GM12878 (cell line): ENCODE measurements around the gene POGLUT3. TPM values are rescaled to one million over a fixed set of nuclear protein-coding genes. Genes with fewer than 3 reads are reported as not detected.

Experiments used
- ATAC-seq: fragments of 200-7000 bp; cut with Tn5 transposase; 3 replicates; pipeline ENCODE4 v1.9.1; 2020; ENCODE audit warnings: mild to moderate bottlenecking, moderate library complexity
- BruUV-seq: library from RNA; stranded (reverse); fragments of 400-500 nt; replicated peaks from 2 replicates; lab custom pipeline; 2021; lab: Mats Ljungman, UMichigan
- CTCF ChIA-PET: fragments of 300-600 bp; sonication (Branson Sonifier 250); formaldehyde crosslinking; extraction: SDS; loops from one replicate; lab custom pipeline; 2021; ENCODE audit warnings: inconsistent platforms; lab: Yijun Ruan, JAX
- POLR2A ChIA-PET: fragments of 350-600 bp; formaldehyde crosslinking; extraction: SDS; loops from one replicate; lab custom pipeline; 2021; ENCODE audit warnings: inconsistent platforms; lab: Charles Lee
- RAD21 ChIA-PET: fragments of 300-600 bp; sonication (Branson Sonifier 250); formaldehyde crosslinking; loops from one replicate; lab custom pipeline; 2023; ENCODE audit warnings: antibody characterized with exemption; ENCODE audit not compliant: unreplicated experiment; lab: Charles Lee
- SMC1A ChIA-PET: fragments of 300-600 bp; sonication (Branson Sonifier 250); formaldehyde crosslinking; loops from one replicate; lab custom pipeline; 2023; ENCODE audit not compliant: unreplicated experiment, uncharacterized antibody; lab: Charles Lee
- DNase-seq: peaks from one replicate; pipeline ENCODE4 v3.0.0-alpha.2; 2011; ENCODE audit warnings: low read depth, low spot score
- FAIRE-seq: peaks from 3 replicates; lab custom pipeline; 2011; peaks lifted over from hg19 to GRCh38; lab: Jason Lieb, UNC
- H2AFZ ChIP-seq: 2 replicates; pipeline ENCODE4 v1.6.0; 2011; ENCODE audit warnings: low read depth, low read length, control low read depth; ENCODE audit not compliant: control insufficient read depth
- H3K27ac ChIP-seq: 2 replicates; pipeline ENCODE4 v1.5.1; 2011; ENCODE audit warnings: control low read depth; ENCODE audit not compliant: control insufficient read depth, insufficient read depth
- H3K27me3 ChIP-seq, 2 experiments: replicated peaks in 1 of 2; 2 replicates each; pipeline versions ENCODE4 v1.6.0 to v1.6.1; 2011; ENCODE audit warnings: low read length in 1 of 2; ENCODE audit not compliant: control insufficient read depth in 2 of 2, insufficient read depth in 2 of 2
- H3K36me3 ChIP-seq, 2 experiments: 2 replicates each; pipeline ENCODE4 v1.5.1; 2011; ENCODE audit warnings: low read length in 1 of 2; ENCODE audit not compliant: control insufficient read depth in 2 of 2, insufficient read depth in 2 of 2
- H3K4me1 ChIP-seq: 2 replicates; pipeline ENCODE4 v1.6.1; 2011; ENCODE audit warnings: mild to moderate bottlenecking, low read length, moderate library complexity, mixed read lengths; ENCODE audit not compliant: control insufficient read depth, insufficient read depth
- H3K4me2 ChIP-seq: 2 replicates; pipeline ENCODE4 v1.6.0; 2011; ENCODE audit warnings: control low read depth; ENCODE audit not compliant: control insufficient read depth, insufficient read depth
- H3K4me3 ChIP-seq: fragments of 200-600 bp; sonication (generic); 2 replicates; pipeline ENCODE4 v1.5.1; 2016
- H3K79me2 ChIP-seq: 2 replicates; pipeline ENCODE4 v1.6.0; 2011; ENCODE audit warnings: low read length; ENCODE audit not compliant: control insufficient read depth, insufficient read depth
- H3K9ac ChIP-seq: 2 replicates; pipeline ENCODE4 v1.8.0; 2011; ENCODE audit warnings: low read length, control low read depth, mixed read lengths; ENCODE audit not compliant: control insufficient read depth, insufficient read depth
- H3K9me3 ChIP-seq: replicated peaks from 3 replicates; pipeline ENCODE4 v1.5.1; 2011; ENCODE audit warnings: mild to moderate bottlenecking, low read length; ENCODE audit not compliant: control insufficient read depth, insufficient read depth
- H4K20me1 ChIP-seq: 2 replicates; pipeline ENCODE4 v1.6.0; 2011; ENCODE audit not compliant: control insufficient read depth, insufficient read depth
- CHD2 ChIP-seq: IDR thresholded peaks from 2 replicates; pipeline ENCODE4 v1.6.1; 2011; ENCODE audit warnings: low read depth, low read length, improper control_type of control experiment, borderline replicate concordance
- FOXK2 ChIP-seq: fragments of 450-650 bp; IDR thresholded peaks from 2 replicates; pipeline ENCODE4 v1.6.1; 2017; ENCODE audit warnings: mild to moderate bottlenecking, moderate library complexity
- IRF3 ChIP-seq: fragments of 450-650 bp; IDR thresholded peaks from 2 replicates; pipeline ENCODE4 v1.6.1; 2014; ENCODE audit warnings: mild to moderate bottlenecking
- NFYA ChIP-seq: IDR thresholded peaks from 2 replicates; pipeline ENCODE4 v1.6.1; 2011; ENCODE audit warnings: low read depth, mild to moderate bottlenecking, low read length, improper control_type of control experiment, borderline replicate concordance
- PBX3 ChIP-seq: IDR thresholded peaks from 2 replicates; pipeline ENCODE4 v1.6.1; 2011; ENCODE audit warnings: mild to moderate bottlenecking, low read depth, low read length, moderate library complexity; ENCODE audit not compliant: insufficient replicate concordance
- SMAD5 ChIP-seq: IDR thresholded peaks from 2 replicates; pipeline ENCODE4 v1.6.1; 2016; ENCODE audit warnings: antibody characterized with exemption, low read depth
- TBL1XR1 ChIP-seq: IDR thresholded peaks from 2 replicates; pipeline ENCODE4 v1.6.1; 2012; ENCODE audit warnings: low read depth, low read length, improper control_type of control experiment
- ZNF622 ChIP-seq: fragments of 450-650 bp; IDR thresholded peaks from 2 replicates; pipeline ENCODE4 v1.6.1; 2017; ENCODE audit warnings: mild to moderate bottlenecking, inconsistent platforms
- WGBS: methylation state at CpG from one replicate; pipeline ENCODE4 v1.1.6; 2016; ENCODE audit warnings: low lambda C conversion rate; ENCODE audit not compliant: insufficient replicate concordance, insufficient coverage; ENCODE audit errors: missing lambda C conversion rate; 5-methylcytosine and 5-hydroxymethylcytosine counted together
- in situ Hi-C: fragments of 300-500 bp; cut with MboI; formaldehyde crosslinking; loops from 9 replicates; pipeline ENCODE4 v1.14.3; 2018; ENCODE audit warnings: mixed read lengths
- intact Hi-C: fragments of 100-400 bp; cut with micrococcal nuclease; formaldehyde crosslinking; loops from one replicate; pipeline ENCODE4 v1.14.2; 2022; ENCODE audit not compliant: unreplicated experiment
- polyA plus RNA-seq, 11 experiments: library from polyadenylated mRNA; depleted of rRNA in 4 of 11; unstranded in 6 of 11; stranded (reverse) in 5 of 11; fragments of >200 nt; fragmentation: Nextera tagmentation in 4 of 11; fragmentation: Illumina TruSeq in 1 of 11; extraction: Ambion mirVana in 4 of 11; extraction: Trizol in 1 of 11; gene quantifications; 1 replicate in 1 of 11; 2 replicates in 10 of 11; pipeline versions ENCODE4 v1.2.1 to v1.2.3, GENCODE V29; 2011 to 2016; ENCODE audit warnings: inconsistent platforms in 2 of 11, missing spikeins in 2 of 11, low read depth in 1 of 11
- total RNA-seq, 4 experiments: library from RNA; depleted of rRNA in 3 of 4; stranded (reverse); fragments of >200 nt in 3 of 4; fragmentation: Illumina TruSeq in 1 of 4; extraction: Trizol in 1 of 4; gene quantifications; 2 replicates each; pipeline versions ENCODE4 v1.2.1 to v1.2.3, GENCODE V29; 2013 to 2021
- TF ChIP-seq, protein P1 (sequence below): fragments of 450-650 bp; IDR thresholded peaks from 2 replicates; pipeline ENCODE4 v1.6.1; 2018; ENCODE audit warnings: borderline replicate concordance, mild to moderate bottlenecking; ENCODE audit not compliant: partially characterized antibody

The POGLUT3 gene
- total and polyA plus RNA-seq, 10 of the 15 experiments (the other 5 are each of a cell fraction or from before 2014, with no cell fraction given) = 3.7 to 21.5 (median 12.9) TPM

DNA sequence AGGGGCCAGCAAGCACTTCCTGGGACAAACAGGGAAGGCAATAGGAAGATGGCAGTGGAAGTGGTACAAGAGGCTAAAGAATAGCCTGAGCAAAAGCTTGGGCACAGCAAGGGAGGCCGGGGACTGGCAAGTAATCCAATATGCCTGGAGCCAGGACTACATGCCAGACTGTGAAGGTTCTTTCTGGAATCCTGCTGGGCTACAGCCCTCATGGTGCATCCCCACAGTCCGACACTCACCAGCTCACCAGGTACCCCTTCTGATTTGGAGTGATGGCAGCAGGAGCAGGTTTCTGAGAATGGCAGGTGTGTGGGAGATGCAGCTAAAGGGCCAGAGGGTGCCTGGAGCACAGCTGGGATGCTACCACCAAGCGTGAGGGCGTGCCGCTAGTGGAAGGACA lies 32.2 kb upstream of the POGLUT3 start (continued):
- TF ChIP-seq IRF3 (no peak), TBL1XR1 (no peak), SMAD5 (no peak), FOXK2 (no peak), PBX3 (no peak), CHD2 (no peak)
- TF ChIP-seq, all 136 proteins: peak for 0

DNA sequence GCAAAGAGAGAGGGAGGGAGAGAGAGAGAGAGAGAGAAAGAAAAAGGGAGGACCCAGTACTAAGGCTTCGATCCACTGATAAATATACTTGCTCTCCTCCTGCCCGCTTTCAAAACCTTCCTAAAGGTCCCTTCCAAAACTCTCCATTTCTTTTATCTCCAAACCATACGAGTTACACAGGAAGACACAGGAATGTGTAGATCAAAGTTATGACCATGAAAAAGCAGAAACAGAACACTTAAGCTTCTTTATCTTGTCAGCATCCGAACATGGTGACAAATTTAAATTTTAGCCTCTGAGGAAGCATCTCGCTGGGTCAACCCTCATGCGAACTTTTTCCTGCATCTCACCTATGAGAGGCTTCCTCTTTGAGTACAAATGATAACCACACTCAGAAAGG lies 29.2 kb upstream of the POGLUT3 start:
- ChIA-PET RAD21 (interaction anchor here (1.0 kb wide), 1 partner anchor 129 kb away, joined by 3 read pairs; no protein-coding TSS in a partner anchor), SMC1A (interaction anchor here (1.4 kb wide), 1 partner anchor 36 kb away, joined by 4 read pairs; no protein-coding TSS in a partner anchor), POLR2A (no interaction called here), CTCF (no interaction called here)
- H4K20me1 ChIP-seq = no peaks in the 10 kb centered on the region
- H3K27me3 ChIP-seq = no peaks in the 10 kb centered on the region
- no peak overlapping the region for H2AFZ ChIP-seq
- no peak overlapping the region for H3K4me3 ChIP-seq
- no peak overlapping the region for H3K27ac ChIP-seq
- no peak for FAIRE-seq
- no peak for ATAC-seq
- H3K9me3 ChIP-seq = no peaks in the 10 kb centered on the region
- no peak overlapping the region for H3K4me2 ChIP-seq
- no peak for DNase-seq
- BruUV-seq = no TSS peak
- no peak overlapping the region for H3K9ac ChIP-seq
- no peaks in the 10 kb centered on the region for H3K36me3 ChIP-seq
- in situ Hi-C loops = no loop called here
- 76% methylated on average over 6 of the region's 6 CpGs for WGBS
- peaks cover 4% of the 10 kb centered on the region for H3K4me1 ChIP-seq
- TF ChIP-seq ZNF622 = no peak
- no peak for TF ChIP-seq NFYA
- TF ChIP-seq, protein P1, sequence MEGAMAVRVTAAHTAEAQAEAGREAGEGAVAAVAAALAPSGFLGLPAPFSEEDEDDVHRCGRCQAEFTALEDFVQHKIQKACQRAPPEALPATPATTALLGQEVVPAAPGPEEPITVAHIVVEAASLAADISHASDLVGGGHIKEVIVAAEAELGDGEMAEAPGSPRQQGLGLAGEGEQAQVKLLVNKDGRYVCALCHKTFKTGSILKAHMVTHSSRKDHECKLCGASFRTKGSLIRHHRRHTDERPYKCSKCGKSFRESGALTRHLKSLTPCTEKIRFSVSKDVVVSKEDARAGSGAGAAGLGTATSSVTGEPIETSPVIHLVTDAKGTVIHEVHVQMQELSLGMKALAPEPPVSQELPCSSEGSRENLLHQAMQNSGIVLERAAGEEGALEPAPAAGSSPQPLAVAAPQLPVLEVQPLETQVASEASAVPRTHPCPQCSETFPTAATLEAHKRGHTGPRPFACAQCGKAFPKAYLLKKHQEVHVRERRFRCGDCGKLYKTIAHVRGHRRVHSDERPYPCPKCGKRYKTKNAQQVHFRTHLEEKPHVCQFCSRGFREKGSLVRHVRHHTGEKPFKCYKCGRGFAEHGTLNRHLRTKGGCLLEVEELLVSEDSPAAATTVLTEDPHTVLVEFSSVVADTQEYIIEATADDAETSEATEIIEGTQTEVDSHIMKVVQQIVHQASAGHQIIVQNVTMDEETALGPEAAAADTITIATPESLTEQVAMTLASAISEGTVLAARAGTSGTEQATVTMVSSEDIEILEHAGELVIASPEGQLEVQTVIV = no peak
- TF ChIP-seq, all 136 proteins: peak for 0
- no peaks in the 10 kb centered on the region for H3K79me2 ChIP-seq
- intact Hi-C loops = no loop called here
